Endothelial cell of umbilical vein (primary cell): ENCODE measurements around the gene HNRNPA2B1. TPM values are rescaled to one million over a fixed set of nuclear protein-coding genes. Genes with fewer than 3 reads are reported as not detected.
"Not testable (repeated sequence)": the region's sequence is repeated elsewhere in the genome, so short reads cannot be mapped to it uniquely, and the experiment has no call there.

Experiments used
- BruUV-seq: library from RNA; stranded (reverse); fragments of 400-500 nt; replicated peaks from 2 replicates; lab custom pipeline; 2021; lab: Mats Ljungman, UMichigan
- CTCF ChIA-PET: fragments of 300-600, 350-600 bp; sonication (Branson Sonifier 250); formaldehyde crosslinking; loops from one replicate; lab custom pipeline; 2021; ENCODE audit warnings: antibody characterized with exemption, inconsistent platforms; lab: Charles Lee
- POLR2A ChIA-PET: fragments of 300-600, 350-600 bp; sonication (Branson Sonifier 250); formaldehyde crosslinking; loops from one replicate; lab custom pipeline; 2021; ENCODE audit warnings: antibody characterized with exemption, inconsistent platforms; lab: Charles Lee
- DNase-seq: peaks from one replicate; pipeline ENCODE4 v3.0.0-alpha.2; 2011; ENCODE audit warnings: low read depth, low spot score
- FAIRE-seq: peaks from 2 replicates; lab custom pipeline; 2011; peaks lifted over from hg19 to GRCh38; lab: Jason Lieb, UNC
- H2AFZ ChIP-seq: 2 replicates; pipeline ENCODE4 v1.6.0; 2012; ENCODE audit warnings: low read depth, low read length, control low read depth, inconsistent platforms
- H3K27ac ChIP-seq: 2 replicates; pipeline ENCODE4 v1.5.1; 2011; ENCODE audit warnings: low read depth, mild to moderate bottlenecking, control low read depth, low read length, moderate library complexity; ENCODE audit not compliant: insufficient read depth
- H3K27me3 ChIP-seq, 2 experiments: 2 replicates each; pipeline versions ENCODE4 v1.6.0 to v1.6.1; 2011; ENCODE audit warnings: low read length in 2 of 2, mixed read lengths in 1 of 2; ENCODE audit not compliant: control insufficient read depth in 2 of 2, insufficient read depth in 2 of 2
- H3K36me3 ChIP-seq, 2 experiments: 2 replicates in 1 of 2; 3 replicates in 1 of 2; pipeline ENCODE4 v1.5.1; 2011; ENCODE audit warnings: low read length in 2 of 2, mild to moderate bottlenecking in 1 of 2, moderate library complexity in 1 of 2; ENCODE audit not compliant: control insufficient read depth in 2 of 2, insufficient read depth in 2 of 2; ENCODE audit errors: extremely low read depth in 1 of 2
- H3K4me1 ChIP-seq: 3 replicates; pipeline ENCODE4 v1.5.1; 2011; ENCODE audit warnings: mild to moderate bottlenecking, low read length; ENCODE audit not compliant: control insufficient read depth, insufficient read depth; ENCODE audit errors: extremely low read depth
- H3K4me2 ChIP-seq: 2 replicates; pipeline ENCODE4 v1.6.1; 2011; ENCODE audit warnings: low read length, control low read depth, mixed read lengths; ENCODE audit not compliant: insufficient read depth
- H3K4me3 ChIP-seq, 3 experiments: fragments of 200-600 bp in 1 of 3; sonication (generic), shearing (Covaris generic) in 1 of 3; replicated peaks in 1 of 3; 2 replicates each; pipeline ENCODE4 v1.5.1; 2011 to 2016; ENCODE audit warnings: control low read depth in 3 of 3, low read length in 3 of 3, mild to moderate bottlenecking in 2 of 3, inconsistent platforms in 1 of 3, low read depth in 1 of 3, moderate library complexity in 1 of 3; ENCODE audit not compliant: insufficient read depth in 1 of 3
- H3K79me2 ChIP-seq: 2 replicates; pipeline ENCODE4 v1.6.0; 2012; ENCODE audit warnings: low read length, inconsistent platforms; ENCODE audit not compliant: control insufficient read depth, insufficient read depth
- H3K9ac ChIP-seq: replicated peaks from 2 replicates; pipeline ENCODE3; 2011; ENCODE audit warnings: low read length, control low read depth; ENCODE audit not compliant: insufficient read depth; ENCODE audit errors: extremely low read depth
- H3K9me1 ChIP-seq: replicated peaks from 3 replicates; pipeline ENCODE4 v1.6.0; 2011; ENCODE audit warnings: mild to moderate bottlenecking, low read length; ENCODE audit not compliant: control insufficient read depth, insufficient read depth; ENCODE audit errors: extremely low read depth
- H3K9me3 ChIP-seq: replicated peaks from 2 replicates; pipeline ENCODE4 v1.5.1; 2012; ENCODE audit warnings: low read length, inconsistent platforms; ENCODE audit not compliant: control insufficient read depth, insufficient read depth
- H4K20me1 ChIP-seq: replicated peaks from 2 replicates; pipeline ENCODE3; 2011; ENCODE audit warnings: mild to moderate bottlenecking, low read length; ENCODE audit not compliant: control insufficient read depth, insufficient read depth; ENCODE audit errors: extremely low read depth
- CTCF ChIP-seq, 2 donors: IDR thresholded peaks; 1 replicate in 1 of 2; 2 replicates in 1 of 2; pipeline ENCODE4 v1.5.1; 2011; ENCODE audit warnings: low read length in 2 of 2, mild to moderate bottlenecking in 2 of 2, moderate library complexity in 2 of 2, control low read depth in 1 of 2, inconsistent platforms in 1 of 2, low read depth in 1 of 2; ENCODE audit not compliant: insufficient read depth in 1 of 2; ENCODE audit errors: extremely low read depth in 1 of 2
- EZH2 ChIP-seq: IDR thresholded peaks from 2 replicates; pipeline ENCODE4 v1.6.1; 2012; ENCODE audit warnings: borderline replicate concordance, low read depth, mild to moderate bottlenecking, moderate library complexity, low read length, inconsistent platforms; ENCODE audit not compliant: severe bottlenecking
- FOS ChIP-seq: IDR thresholded peaks from 2 replicates; pipeline ENCODE4 v1.6.1; 2011; ENCODE audit warnings: mild to moderate bottlenecking, low read length, moderate library complexity, borderline replicate concordance; ENCODE audit not compliant: insufficient read depth
- GATA2 ChIP-seq: IDR thresholded peaks from 2 replicates; pipeline ENCODE4 v1.7.0; 2011; ENCODE audit warnings: low read depth, mild to moderate bottlenecking, moderate library complexity, mixed read lengths, low read length; ENCODE audit not compliant: insufficient read length, insufficient read depth
- MAX ChIP-seq: IDR thresholded peaks from 2 replicates; pipeline ENCODE4 v1.6.1; 2011; ENCODE audit not compliant: insufficient read depth, insufficient read length
- MYC ChIP-seq: IDR thresholded peaks from one replicate; pipeline ENCODE4 v1.6.1; 2011; ENCODE audit warnings: mild to moderate bottlenecking, low read depth, low read length
- POLR2A ChIP-seq: IDR thresholded peaks from 2 replicates; pipeline ENCODE4 v1.6.1; 2012; ENCODE audit warnings: low read depth, mild to moderate bottlenecking, control low read depth, low read length
- dilution Hi-C: fragments of 300-500 bp; cut with MboI; formaldehyde crosslinking; loops from one replicate; pipeline ENCODE4 v1.15.0; 2019; ENCODE audit warnings: low sequenced_read_pairs; ENCODE audit not compliant: extremely low pct_ligation_motif_present
- intact Hi-C: fragments of 100-400 bp; cut with micrococcal nuclease; formaldehyde crosslinking; loops from one replicate; pipeline ENCODE4 v1.10.0; 2022
- polyA plus RNA-seq, 4 experiments: library from polyadenylated mRNA; depleted of rRNA in 3 of 4; stranded (reverse) in 3 of 4; unstranded in 1 of 4; fragments of >200 nt; gene quantifications; 2 replicates each; pipeline versions ENCODE4 v1.2.1 to v1.2.3, GENCODE V29; 2011 to 2012; ENCODE audit warnings: missing spikeins in 1 of 4
- total RNA-seq: library from RNA; stranded (reverse); gene quantifications from 2 replicates; pipeline ENCODE4 v1.2.3, GENCODE V29; 2021

HNRNPA2B1 gene
- total and polyA plus RNA-seq, 2 donors (not counting 3 experiments of a cell fraction or from before 2014, with no cell fraction given), result 198 to 703 TPM

DNA sequence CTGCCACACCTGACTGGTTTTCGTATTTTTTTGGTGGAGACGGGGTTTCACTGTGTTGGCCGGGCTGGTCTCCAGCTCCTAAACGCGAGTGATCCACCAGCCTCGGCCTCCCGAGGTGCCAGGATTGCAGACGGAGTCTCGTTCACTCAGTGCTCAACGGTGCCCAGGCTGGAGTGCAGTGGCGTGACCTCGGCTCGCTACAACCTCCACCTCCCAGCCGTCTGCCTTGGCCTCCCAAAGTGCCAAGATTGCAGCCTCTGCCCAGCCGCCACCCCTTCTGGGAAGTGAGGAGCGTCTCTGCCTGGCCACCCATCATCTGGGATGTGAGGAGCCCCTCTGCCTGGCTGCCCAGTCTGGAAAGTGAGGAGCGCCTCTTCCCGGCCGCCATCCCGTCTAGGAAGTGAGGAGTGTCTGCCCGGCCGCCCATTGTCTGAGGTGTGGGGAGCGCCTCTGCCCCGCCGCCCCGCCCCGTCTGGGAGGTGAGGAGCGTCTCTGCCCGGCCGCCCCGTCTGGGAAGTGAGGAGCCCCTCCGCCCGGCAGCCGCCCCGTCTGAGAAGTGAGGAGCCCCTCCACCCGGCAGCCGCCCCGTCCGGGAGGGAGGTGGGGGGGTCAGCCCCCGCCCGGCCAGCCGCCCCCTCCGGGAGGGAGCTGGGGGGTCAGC lies 52.8 kb downstream of the HNRNPA2B1 start:
- BruUV-seq, H3K4me1 ChIP-seq, H3K4me3 ChIP-seq, H3K9ac ChIP-seq, dilution Hi-C loops, H3K27me3 ChIP-seq, DNase-seq, H3K79me2 ChIP-seq, H2AFZ ChIP-seq, H3K27ac ChIP-seq, FAIRE-seq, intact Hi-C loops, H4K20me1 ChIP-seq, H3K9me1 ChIP-seq, H3K4me2 ChIP-seq, POLR2A ChIA-PET, H3K9me3 ChIP-seq, H3K36me3 ChIP-seq: not testable (repeated sequence)
- CTCF ChIA-PET, result interaction anchor here (1.2 to 1.4 kb wide), 2 partner anchors 9 to 57 kb away, joined by 3 to 4 read pairs; no protein-coding TSS in a partner anchor

DNA sequence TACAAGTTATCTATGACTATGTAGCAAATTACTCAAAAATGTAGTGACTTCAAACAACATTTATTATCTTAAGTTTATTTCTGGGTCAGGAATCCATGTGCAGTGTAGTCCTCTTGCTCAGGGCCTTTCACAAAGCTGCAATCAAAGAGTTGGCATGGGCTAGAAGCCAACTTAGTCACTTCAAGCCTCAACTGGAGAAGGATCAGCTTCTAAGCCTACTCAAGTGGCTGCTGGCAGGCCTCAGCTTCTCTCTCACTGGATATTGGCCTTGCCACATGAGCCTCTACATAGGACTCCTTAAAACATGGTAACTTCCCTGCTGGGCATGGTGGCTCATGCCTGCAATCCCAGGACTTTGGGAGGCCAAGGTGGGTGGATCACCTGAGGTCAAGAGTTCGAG lies 53.5 kb downstream of the HNRNPA2B1 start:
- dilution Hi-C loops, result no loop called here

More for the DNA sequence above, 53.5 kb downstream of the HNRNPA2B1 start:
- DNase-seq (no peak), FAIRE-seq (no peak)
- intact Hi-C loops, result no loop called here
- TF ChIP-seq MYC, result no peak
- TF ChIP-seq FOS, result no peak
- no peak for TF ChIP-seq GATA2
- TF ChIP-seq CTCF (IDR thresholded peaks at IDR 0.05; ENCODE audit: extremely low read depth in 1 of 2, insufficient read depth in 1 of 2, low read depth in 1 of 2, low read length in 2 of 2), result no peak
- TF ChIP-seq EZH2, result no peak
- TF ChIP-seq POLR2A, result no peak
- TF ChIP-seq MAX, result no peak
- no peaks in the 10 kb centered on the region for H3K36me3 ChIP-seq
- peaks cover 6% of the 10 kb centered on the region for H3K4me1 ChIP-seq
- H3K9ac ChIP-seq, result no peak overlapping the region
- H3K9me3 ChIP-seq, result no peaks in the 10 kb centered on the region
- ChIA-PET POLR2A (no interaction called here), CTCF (interaction anchor here (1.2 to 1.4 kb wide), 2 partner anchors 9 to 56 kb away, joined by 3 to 4 read pairs; no protein-coding TSS in a partner anchor)
- no peak overlapping the region for H3K27ac ChIP-seq
- H4K20me1 ChIP-seq, result no peaks in the 10 kb centered on the region
- H3K4me2 ChIP-seq, result no peak overlapping the region
- H3K79me2 ChIP-seq, result no peaks in the 10 kb centered on the region
- BruUV-seq, result no TSS peak
- H3K27me3 ChIP-seq, result peaks cover 6 to 9% of the 10 kb centered on the region in 2 experiments
- no peak overlapping the region for H3K4me3 ChIP-seq
- no peak overlapping the region for H2AFZ ChIP-seq
- no peaks in the 10 kb centered on the region for H3K9me1 ChIP-seq
